ENCODE measurements around the gene MT1M.
A peak's percentile ranks its signal among the peaks of the same experiment; 100 is the strongest.

Gene MT1M

GRCh38 chr16:56634715-56635440 is 2.4 kb downstream of the MT1M start:
- no peak overlapping the region for H3K4me3 ChIP-seq (ENCODE audit: low read length)

GRCh38 chr16:56635441-56635967 is 3.0 kb downstream of the MT1M start:
- TF ChIP-seq, protein P1, sequence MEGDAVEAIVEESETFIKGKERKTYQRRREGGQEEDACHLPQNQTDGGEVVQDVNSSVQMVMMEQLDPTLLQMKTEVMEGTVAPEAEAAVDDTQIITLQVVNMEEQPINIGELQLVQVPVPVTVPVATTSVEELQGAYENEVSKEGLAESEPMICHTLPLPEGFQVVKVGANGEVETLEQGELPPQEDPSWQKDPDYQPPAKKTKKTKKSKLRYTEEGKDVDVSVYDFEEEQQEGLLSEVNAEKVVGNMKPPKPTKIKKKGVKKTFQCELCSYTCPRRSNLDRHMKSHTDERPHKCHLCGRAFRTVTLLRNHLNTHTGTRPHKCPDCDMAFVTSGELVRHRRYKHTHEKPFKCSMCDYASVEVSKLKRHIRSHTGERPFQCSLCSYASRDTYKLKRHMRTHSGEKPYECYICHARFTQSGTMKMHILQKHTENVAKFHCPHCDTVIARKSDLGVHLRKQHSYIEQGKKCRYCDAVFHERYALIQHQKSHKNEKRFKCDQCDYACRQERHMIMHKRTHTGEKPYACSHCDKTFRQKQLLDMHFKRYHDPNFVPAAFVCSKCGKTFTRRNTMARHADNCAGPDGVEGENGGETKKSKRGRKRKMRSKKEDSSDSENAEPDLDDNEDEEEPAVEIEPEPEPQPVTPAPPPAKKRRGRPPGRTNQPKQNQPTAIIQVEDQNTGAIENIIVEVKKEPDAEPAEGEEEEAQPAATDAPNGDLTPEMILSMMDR (conservative IDR thresholded peaks at IDR 0.05; ENCODE audit: low read depth, low read length) = no peak
- no peak for DNase-seq (ENCODE audit: low read depth)
- H3K4me3 ChIP-seq (ENCODE audit: low read length) = no peak overlapping the region

More at GRCh38 chr16:56634715-56635440, 2.4 kb downstream of the MT1M start:
- no peak for DNase-seq (ENCODE audit: low read depth)
- TF ChIP-seq, protein P1 (conservative IDR thresholded peaks at IDR 0.05; ENCODE audit: low read depth, low read length) = no peak

DNA sequence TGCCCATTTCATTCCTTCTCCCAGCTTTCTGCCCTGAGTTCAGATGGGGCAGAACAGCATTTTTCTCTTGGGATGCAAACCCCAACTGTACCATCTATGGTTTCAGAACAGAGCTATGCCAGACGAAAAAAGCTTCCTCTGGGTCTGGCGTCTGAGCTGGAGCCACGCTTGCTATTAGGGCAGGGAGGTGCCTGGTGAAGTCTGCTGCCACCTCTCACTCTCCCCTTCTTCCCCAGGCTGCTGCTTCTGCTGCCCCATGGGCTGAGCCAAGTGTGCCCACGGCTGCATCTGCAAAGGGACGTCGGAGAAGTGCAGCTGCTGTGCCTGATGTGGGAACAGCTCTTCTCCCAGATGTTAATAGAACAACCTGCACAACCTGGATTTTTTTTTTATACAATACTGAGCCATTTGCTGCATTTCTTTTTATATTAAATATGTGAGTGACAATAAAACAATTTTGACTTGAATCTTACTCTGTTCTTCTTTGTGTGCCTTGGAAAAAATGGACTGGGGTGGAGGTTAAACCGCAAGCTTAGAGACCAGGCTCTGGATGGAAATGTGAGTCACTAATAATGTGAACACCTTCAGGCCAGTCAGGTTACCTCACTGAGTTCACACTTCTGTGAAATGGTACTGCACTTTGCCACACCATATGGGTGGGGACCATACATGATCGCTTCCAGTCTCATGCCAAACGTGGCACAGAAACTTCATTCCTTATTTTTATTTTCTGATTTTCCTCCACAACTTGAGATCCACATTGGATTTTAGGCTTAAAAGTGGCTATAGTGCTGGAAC is 4.4 kb downstream of the MT1M start:
- H3K4me3 ChIP-seq (ENCODE audit: low read length) = no peak overlapping the region
- DNase-seq (ENCODE audit: low read depth) = no peak
- TF ChIP-seq, protein P1 (conservative IDR thresholded peaks at IDR 0.05; ENCODE audit: low read depth, low read length) = no peak

DNA sequence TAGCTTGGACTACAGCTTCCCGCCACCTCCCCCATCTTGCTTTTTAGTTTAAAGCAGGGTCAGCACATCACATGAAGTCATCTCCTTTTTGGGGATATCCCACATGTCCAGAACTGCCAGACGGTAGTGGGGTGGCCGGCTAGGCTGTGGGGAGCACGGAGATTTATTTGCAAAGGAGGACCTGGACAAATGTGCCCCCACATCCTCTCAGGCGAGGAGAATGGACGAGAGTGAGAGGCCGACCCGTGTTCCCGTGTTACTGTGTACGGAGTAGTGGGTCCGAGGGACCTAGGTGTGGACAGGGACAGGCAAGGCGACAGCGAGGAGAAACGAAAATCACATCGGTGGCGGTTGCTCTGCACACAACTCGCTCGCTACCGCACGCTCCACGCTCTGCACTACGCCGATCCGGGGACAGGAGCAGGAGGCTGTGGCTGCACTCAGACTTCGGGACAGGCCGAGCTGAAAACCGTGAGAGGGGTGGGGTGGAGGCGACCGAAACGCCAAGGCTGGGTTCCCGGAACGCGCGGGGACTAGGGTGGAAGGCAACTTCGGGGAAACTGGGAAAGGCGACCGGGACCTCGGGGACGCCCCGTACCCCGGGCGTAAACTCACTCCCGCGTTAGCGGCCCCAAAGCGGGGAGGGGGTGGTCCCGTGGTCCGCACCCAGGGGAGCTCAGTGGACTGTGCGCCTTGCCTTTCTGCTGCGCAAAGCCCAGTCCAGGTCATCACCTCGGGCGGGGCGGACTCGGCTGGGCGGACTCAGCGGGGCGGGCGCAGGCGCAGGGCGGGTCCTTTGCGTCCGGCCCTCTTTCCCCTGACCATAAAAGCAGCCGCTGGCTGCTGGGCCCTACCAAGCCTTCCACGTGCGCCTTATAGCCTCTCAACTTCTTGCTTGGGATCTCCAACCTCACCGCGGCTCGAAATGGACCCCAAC is 5.6 kb downstream of the MT1M start, which contains the start of gene MT1A:
MT1A (plus strand) TSS at position 853 of the 937 bp plus-strand sequence; CDS start at position 926, 73 bp downstream.
- H3K4me3 ChIP-seq (ENCODE audit: low read length) = peak within 1 kb of the TSS; percentile 42
- TF ChIP-seq, protein P1 (conservative IDR thresholded peaks at IDR 0.05; ENCODE audit: low read depth, low read length) = no peak
- DNase-seq (ENCODE audit: low read depth) = no peak

- TF ChIP-seq, protein P1 (conservative IDR thresholded peaks at IDR 0.05; ENCODE audit: low read depth, low read length) = no peak
- no peak for DNase-seq (ENCODE audit: low read depth)
Measured at GRCh38 chr16:56639045-56639444, 6.6 kb downstream of the MT1M start.

GRCh38 chr16:56640076-56640475 is 7.6 kb downstream of the MT1M start:
- TF ChIP-seq, protein P1 (conservative IDR thresholded peaks at IDR 0.05; ENCODE audit: low read depth, low read length) = no peak
- no peak for DNase-seq (ENCODE audit: low read depth)
- H3K4me3 ChIP-seq (ENCODE audit: low read length) = no peak overlapping the region

More at GRCh38 chr16:56639045-56639444, 6.6 kb downstream of the MT1M start:
- H3K4me3 ChIP-seq (ENCODE audit: low read length) = no peak overlapping the region

Data from retinal pigment epithelial cell (primary cell).